ENCODE data around the gene FLT3. TPM values are rescaled to one million over a fixed set of nuclear protein-coding genes. Genes with fewer than 3 reads are reported as not detected.

Gene FLT3
- total and polyA plus RNA-seq, 9 of the 15 experiments (the other 6 are each of a cell fraction or from before 2014, with no cell fraction given), result not detected

GRCh38 chr13:28138756-28139470, 38.5 kb upstream of the FLT3 start (continued):
- peak; percentile 36 for TF ChIP-seq RBBP5 (IDR thresholded peaks at IDR 0.05; ENCODE audit: borderline replicate concordance, insufficient read depth, low read length, poor library complexity, severe bottlenecking)
- TF ChIP-seq ZBTB17 (CRISPR knock-in tag; IDR thresholded peaks at IDR 0.05), result no peak
- TF ChIP-seq SRSF9 (IDR thresholded peaks at IDR 0.05; ENCODE audit: borderline replicate concordance, low read depth, low read length), result no peak
- TF ChIP-seq PHF20 (IDR thresholded peaks at IDR 0.05; ENCODE audit: partially characterized antibody), result no peak
- TF ChIP-seq FOXA1 (IDR thresholded peaks at IDR 0.05; ENCODE audit: borderline replicate concordance), result no peak
- TF ChIP-seq SIRT6 (IDR thresholded peaks at IDR 0.05; ENCODE audit: low read depth, low read length), result no peak
- no peak for TF ChIP-seq STAT5B (CRISPR knock-in tag; IDR thresholded peaks at IDR 0.05)
- no peak for TF ChIP-seq ZNF24 (IDR thresholded peaks at IDR 0.05)
- no peak for TF ChIP-seq ETV6 (IDR thresholded peaks at IDR 0.05; ENCODE audit: borderline replicate concordance in 1 of 2, low read depth in 2 of 2, low read length in 1 of 2)
- no peak for TF ChIP-seq ETV6 (CRISPR knock-in tag; IDR thresholded peaks at IDR 0.05; ENCODE audit: borderline replicate concordance)
- no peak for TF ChIP-seq ID3 (CRISPR knock-in tag; IDR thresholded peaks at IDR 0.05)
- TF ChIP-seq ID3 (tag; IDR thresholded peaks at IDR 0.05), result 0 out of 2 replicates have a peak, but pooled peaks have one; percentile 16
- TF ChIP-seq MTA1 (IDR thresholded peaks at IDR 0.05; ENCODE audit: borderline replicate concordance), result peak; percentile 56; the same call in 1 of the 2 replicates
- no peak for TF ChIP-seq CBX8 (IDR thresholded peaks at IDR 0.05; ENCODE audit: borderline replicate concordance, extremely low read depth, low read depth, low read length, poor library complexity, severe bottlenecking)
- TF ChIP-seq ELF2 (CRISPR knock-in tag; IDR thresholded peaks at IDR 0.05), result no peak
- no peak for TF ChIP-seq PPARD (CRISPR knock-in tag; IDR thresholded peaks at IDR 0.05)
- TF ChIP-seq CCNT2 (IDR thresholded peaks at IDR 0.05; ENCODE audit: borderline replicate concordance, extremely low read depth, insufficient read length, low read depth, low read length), result no peak
- no peak for TF ChIP-seq ELK3 (CRISPR knock-in tag; IDR thresholded peaks at IDR 0.05)
- TF ChIP-seq ZNF263 (CRISPR knock-in tag; IDR thresholded peaks at IDR 0.05; ENCODE audit: borderline replicate concordance), result peak; percentile 77
- peak; percentile 53; the same call in 1 of the 2 replicates for TF ChIP-seq ZNF511 (CRISPR knock-in tag; IDR thresholded peaks at IDR 0.05)
- TF ChIP-seq ZNF398 (CRISPR knock-in tag; IDR thresholded peaks at IDR 0.05), result no peak
- TF ChIP-seq NKRF (IDR thresholded peaks at IDR 0.05; ENCODE audit: borderline replicate concordance), result no peak; the same call in 1 of the 2 replicates

Measured in K562 (cell line).